OCI-LY3 (cell line): ENCODE data around the gene CLTC.

ENCODE experiments used
- H2AFZ ChIP-seq: fragments of 200-600, 300-600 bp; shearing (Covaris generic); 2 replicates; pipeline ENCODE4 v1.6.0; 2014; ENCODE audit warnings: antibody characterized with exemption, low read depth, low read length
- H3K27ac ChIP-seq: fragments of 200-600, 300-600 bp; sonication (generic); 2 replicates; pipeline ENCODE4 v1.5.1; 2014; ENCODE audit warnings: mild to moderate bottlenecking, low read length, moderate library complexity, mixed read lengths
- H3K27me3 ChIP-seq: fragments of 200-600, 300-600 bp; sonication (generic); 2 replicates; pipeline ENCODE4 v1.6.1; 2014; ENCODE audit warnings: low read depth, low read length, mixed read lengths
- H3K36me3 ChIP-seq: fragments of 200-600, 300-600 bp; sonication (generic); replicated peaks from 2 replicates; pipeline ENCODE3; 2014; ENCODE audit warnings: low read depth, low read length, mixed read lengths
- H3K4me1 ChIP-seq: fragments of 300-600, 200-600 bp; sonication (generic); 2 replicates; pipeline ENCODE4 v1.6.1; 2014; ENCODE audit warnings: low read length, mixed read lengths
- H3K4me2 ChIP-seq: fragments of 200-600, 300-600 bp; sonication (generic); 2 replicates; pipeline ENCODE4 v1.6.1; 2014; ENCODE audit warnings: low read length, mixed read lengths
- H3K4me3 ChIP-seq: fragments of 300-600, 200-600 bp; sonication (generic); 2 replicates; pipeline ENCODE4 v1.5.1; 2014; ENCODE audit warnings: antibody characterized with exemption, mild to moderate bottlenecking, low read length, moderate library complexity
- H3K79me2 ChIP-seq: fragments of 300-600, 200-600 bp; shearing (Covaris generic); 2 replicates; pipeline ENCODE4 v1.6.1; 2014; ENCODE audit warnings: mild to moderate bottlenecking, low read length, mixed read lengths
- H3K9ac ChIP-seq: fragments of 300-600, 200-600 bp; shearing (Covaris generic); 2 replicates; pipeline ENCODE4 v1.6.0; 2014; ENCODE audit warnings: mild to moderate bottlenecking, low read length, moderate library complexity
- H3K9me3 ChIP-seq: fragments of 200-600, 300-600 bp; shearing (Covaris generic); 2 replicates; pipeline ENCODE4 v1.6.1; 2014; ENCODE audit warnings: low read length, mixed read lengths; ENCODE audit not compliant: insufficient read depth
- H4K20me1 ChIP-seq: fragments of 200-600, 300-600 bp; sonication (generic); 2 replicates; pipeline ENCODE4 v1.6.1; 2016; ENCODE audit warnings: low read length, mixed read lengths; ENCODE audit not compliant: insufficient read depth
- CTCF ChIP-seq: fragments of 200-600, 300-600 bp; sonication (generic); IDR thresholded peaks from 2 replicates; pipeline ENCODE4 v1.5.1; 2014; ENCODE audit warnings: antibody characterized with exemption, low read length, low read depth
- EZH2phosphoT487 ChIP-seq: fragments of 200-600 bp; shearing (Covaris generic); IDR thresholded peaks from 2 replicates; pipeline ENCODE4 v1.6.1; 2018; ENCODE audit warnings: antibody characterized with exemption, mixed run types, low read depth

Gene CLTC

GRCh38 chr17:59723607-59724006 is 103.9 kb downstream of the CLTC start:
- H3K4me3 ChIP-seq = no peak overlapping the region
- no peak for TF ChIP-seq CTCF
- no peak for TF ChIP-seq EZH2phosphoT487
- H3K79me2 ChIP-seq = peaks cover 50% of the 10 kb centered on the region

GRCh38 chr17:59725691-59726090 is 106.0 kb downstream of the CLTC start:
- Histone ChIP-seq H3K4me3 (no peak overlapping the region), H3K27ac (no peak overlapping the region), H2AFZ (no peak overlapping the region), H3K9ac (no peak overlapping the region), H4K20me1 (no peaks in the 10 kb centered on the region; the same call in 1 of the 2 replicates), H3K27me3 (no peaks in the 10 kb centered on the region), H3K4me1 (no peaks in the 10 kb centered on the region), H3K36me3 (no peaks in the 10 kb centered on the region), H3K4me2 (no peak overlapping the region), H3K79me2 (peaks cover 37% of the 10 kb centered on the region), H3K9me3 (no peaks in the 10 kb centered on the region)
- TF ChIP-seq EZH2phosphoT487 (no peak), CTCF (no peak)

More at GRCh38 chr17:59723607-59724006, 103.9 kb downstream of the CLTC start:
- H3K4me1 ChIP-seq = no peaks in the 10 kb centered on the region
- H3K9me3 ChIP-seq = no peaks in the 10 kb centered on the region
- peaks cover 12% of the 10 kb centered on the region for H4K20me1 ChIP-seq
- H3K9ac ChIP-seq = no peak overlapping the region
- no peak overlapping the region for H3K27ac ChIP-seq
- H3K4me2 ChIP-seq = no peak overlapping the region
- no peak overlapping the region for H2AFZ ChIP-seq
- H3K36me3 ChIP-seq = peaks cover 3% of the 10 kb centered on the region
- no peaks in the 10 kb centered on the region for H3K27me3 ChIP-seq

- Histone ChIP-seq H3K27ac (no peak overlapping the region), H4K20me1 (no peaks in the 10 kb centered on the region), H2AFZ (no peak overlapping the region), H3K9ac (no peak overlapping the region), H3K4me2 (no peak overlapping the region), H3K4me3 (no peak overlapping the region), H3K27me3 (no peaks in the 10 kb centered on the region), H3K9me3 (no peaks in the 10 kb centered on the region), H3K36me3 (no peaks in the 10 kb centered on the region), H3K79me2 (peaks cover 24% of the 10 kb centered on the region), H3K4me1 (no peaks in the 10 kb centered on the region)
- TF ChIP-seq CTCF = no peak
- no peak for TF ChIP-seq EZH2phosphoT487
Measured at GRCh38 chr17:59727817-59728533, 108.3 kb downstream of the CLTC start.

GRCh38 chr17:59730268-59730834 is 110.7 kb downstream of the CLTC start:
- no peaks in the 10 kb centered on the region for H3K4me1 ChIP-seq
- H2AFZ ChIP-seq = no peak overlapping the region
- no peak overlapping the region for H3K9ac ChIP-seq
- no peak overlapping the region for H3K4me2 ChIP-seq
- peaks cover 15% of the 10 kb centered on the region for H3K79me2 ChIP-seq
- peaks cover 3% of the 10 kb centered on the region for H3K36me3 ChIP-seq
- H3K27ac ChIP-seq = no peak overlapping the region
- H3K27me3 ChIP-seq = no peaks in the 10 kb centered on the region
- no peak overlapping the region for H3K4me3 ChIP-seq
- TF ChIP-seq EZH2phosphoT487 (no peak), CTCF (no peak)
- H3K9me3 ChIP-seq = no peaks in the 10 kb centered on the region
- H4K20me1 ChIP-seq = no peaks in the 10 kb centered on the region
